GM23338 (cell line): Measurements from ENCODE around the gene SH2D4B. TPM values are rescaled to one million over a fixed set of nuclear protein-coding genes. Genes with fewer than 3 reads are reported as not detected.

Experiments
- ATAC-seq: fragments of 200-7000 bp; cut with Tn5 transposase; 3 replicates; pipeline ENCODE4 v1.9.1; 2020
- DNase-seq: peaks from one replicate; pipeline ENCODE4 v3.0.0-alpha.2; 2015; ENCODE audit warnings: low spot score
- H2AFZ ChIP-seq: fragments of 200-600 bp; sonication (generic); 2 replicates; pipeline ENCODE4 v1.8.0; 2016; ENCODE audit warnings: antibody characterized with exemption, mild to moderate bottlenecking, moderate library complexity
- H3F3A ChIP-seq: fragments of 200-600 bp; sonication (generic); replicated peaks from 2 replicates; pipeline ENCODE4 v1.8.0; 2017; ENCODE audit warnings: antibody characterized with exemption, mixed run types, low read depth
- H3K27ac ChIP-seq: fragments of 200-600 bp; sonication (generic); 2 replicates; pipeline ENCODE4 v1.6.1; 2016; ENCODE audit warnings: low read depth
- H3K27me3 ChIP-seq: fragments of 200-600 bp; sonication (generic); 2 replicates; pipeline ENCODE4 v1.8.0; 2016; ENCODE audit warnings: mild to moderate bottlenecking, mixed run types, moderate library complexity; ENCODE audit not compliant: insufficient read depth
- H3K36me3 ChIP-seq: fragments of 200-600 bp; sonication (generic); 2 replicates; pipeline ENCODE4 v1.8.0; 2016; ENCODE audit warnings: mild to moderate bottlenecking; ENCODE audit not compliant: insufficient read depth
- H3K4me1 ChIP-seq: fragments of 200-600 bp; sonication (generic); 2 replicates; pipeline ENCODE4 v1.8.0; 2016; ENCODE audit warnings: mild to moderate bottlenecking, moderate library complexity; ENCODE audit not compliant: insufficient read depth
- H3K4me2 ChIP-seq: fragments of 200-600 bp; sonication (generic); 2 replicates; pipeline ENCODE4 v1.7.1; 2017; ENCODE audit warnings: mixed run types
- H3K4me3 ChIP-seq: fragments of 200-600 bp; sonication (generic); 2 replicates; pipeline ENCODE4 v1.6.1; 2016; ENCODE audit warnings: mixed run types
- H3K79me2 ChIP-seq: fragments of 200-600 bp; sonication (generic); replicated peaks from 2 replicates; pipeline ENCODE4 v1.8.0; 2017; ENCODE audit warnings: mild to moderate bottlenecking; ENCODE audit not compliant: insufficient read depth
- H3K9me2 ChIP-seq: fragments of 200-600 bp; sonication (generic); 2 replicates; pipeline ENCODE4 v1.8.0; 2017; ENCODE audit not compliant: insufficient read depth
- H4K20me1 ChIP-seq: fragments of 200-600 bp; sonication (generic); replicated peaks from 2 replicates; pipeline ENCODE4 v1.8.0; 2017; ENCODE audit warnings: mild to moderate bottlenecking; ENCODE audit not compliant: insufficient read depth
- H3K27ac Mint-ChIP-seq: 2 replicates; pipeline ENCODE4 v1.8.0; 2020; ENCODE audit warnings: inconsistent platforms, mild to moderate bottlenecking, moderate library complexity, mixed read lengths
- H3K27me3 Mint-ChIP-seq: 3 replicates; pipeline ENCODE4 v1.8.0; 2022; ENCODE audit warnings: low read depth, mild to moderate bottlenecking, moderate library complexity, mixed read lengths, inconsistent platforms; ENCODE audit not compliant: insufficient read depth, poor library complexity
- H3K36me3 Mint-ChIP-seq: 3 replicates; pipeline ENCODE4 v1.8.0; 2021; ENCODE audit warnings: low read depth, mild to moderate bottlenecking, inconsistent platforms, moderate library complexity, mixed read lengths
- H3K4me1 Mint-ChIP-seq: 3 replicates; pipeline ENCODE4 v1.8.0; 2020; ENCODE audit warnings: mild to moderate bottlenecking, inconsistent platforms, mixed read lengths
- H3K4me3 Mint-ChIP-seq: 3 replicates; pipeline ENCODE4 v1.8.0; 2021; ENCODE audit warnings: moderate library complexity, mild to moderate bottlenecking, inconsistent platforms, mixed read lengths
- H3K9me3 Mint-ChIP-seq: 3 replicates; pipeline ENCODE4 v1.8.0; 2020; ENCODE audit warnings: moderate library complexity, mild to moderate bottlenecking, inconsistent platforms, mixed read lengths
- CREB1 ChIP-seq: fragments of 250-450 bp; sonication (Bioruptor Pico); IDR thresholded peaks from 2 replicates; pipeline ENCODE4 v1.5.0; 2020; ENCODE audit warnings: low read depth, mild to moderate bottlenecking, moderate library complexity
- CTCF ChIP-seq, 2 experiments: fragments of 200-600 bp in 1 of 2; sonication (generic) in 1 of 2; conservative IDR thresholded peaks; 2 replicates each; pipeline versions ENCODE4 v1.5.1 to v1.6.1; 2016 to 2017; ENCODE audit warnings: antibody characterized with exemption in 2 of 2, low read depth in 2 of 2, mild to moderate bottlenecking in 2 of 2, moderate library complexity in 1 of 2
- ETS1 ChIP-seq: IDR thresholded peaks from 2 replicates; pipeline ENCODE4 v1.6.1; 2016; ENCODE audit warnings: antibody characterized with exemption
- EZH2phosphoT487 ChIP-seq: fragments of 200-600 bp; sonication (generic); IDR thresholded peaks from one replicate; pipeline ENCODE4 v1.8.1; 2018; ENCODE audit warnings: antibody characterized with exemption; ENCODE audit not compliant: unreplicated experiment
- NANOG ChIP-seq: IDR thresholded peaks from 2 replicates; pipeline ENCODE4 v1.6.1; 2016; ENCODE audit warnings: antibody characterized with exemption, borderline replicate concordance
- POLR2AphosphoS5 ChIP-seq: IDR thresholded peaks from 2 replicates; pipeline ENCODE4 v1.6.1; 2016; ENCODE audit warnings: antibody characterized with exemption, low read depth
- REST ChIP-seq: IDR thresholded peaks from one replicate; pipeline ENCODE4 v1.6.1; 2018; ENCODE audit warnings: antibody characterized with exemption; ENCODE audit not compliant: unreplicated experiment
- ZNF331 ChIP-seq: fragments of 250-450 bp; sonication (Bioruptor Pico); IDR thresholded peaks from 2 replicates; pipeline ENCODE4 v1.5.0; 2020; ENCODE audit warnings: low read depth, mild to moderate bottlenecking, moderate library complexity
- ZNF462 ChIP-seq: fragments of 250-450 bp; sonication (Bioruptor Pico); IDR thresholded peaks from 2 replicates; pipeline ENCODE4 v1.5.0; 2020; ENCODE audit warnings: mild to moderate bottlenecking, moderate library complexity
- polyA plus RNA-seq: library from polyadenylated mRNA; unstranded; fragments of >200 nt; fragmentation: Nextera tagmentation; extraction: Ambion mirVana; gene quantifications from 2 replicates; pipeline ENCODE4 v1.2.1, GENCODE V29; 2016
- total RNA-seq: library from RNA; depleted of rRNA; stranded (reverse); fragments of >200 nt; shearing (Covaris generic); gene quantifications from 2 replicates; pipeline ENCODE4 v1.2.3, GENCODE V29; 2014

SH2D4B gene
- total and polyA plus RNA-seq, 2 experiments from 2014 or later: 0.08 TPM; not detected in 1

- TF ChIP-seq ETS1: no peak
- no peak for TF ChIP-seq CREB1 (CRISPR knock-in tag)
- TF ChIP-seq EZH2phosphoT487: no peak
- no peak for TF ChIP-seq ZNF462
- TF ChIP-seq NANOG: no peak
- no peak for TF ChIP-seq ZNF331 (CRISPR knock-in tag)
Observed at GRCh38 chr10:80513106-80513505, 24.6 kb upstream of the SH2D4B start (continued).

- peaks cover 11% of the 10 kb centered on the region; the same call in 1 of the 2 replicates for H3K36me3 ChIP-seq
Observed at GRCh38 chr10:80515511-80515910, 22.2 kb upstream of the SH2D4B start.

More at GRCh38 chr10:80515511-80515910, 22.2 kb upstream of the SH2D4B start:
- TF ChIP-seq CREB1 (CRISPR knock-in tag) (no peak), POLR2AphosphoS5 (no peak), CTCF (conservative IDR thresholded peaks at IDR 0.05; ENCODE audit: low read depth in 2 of 2) (no peak), REST (no peak)
- H2AFZ ChIP-seq: no peak overlapping the region
- H3K27me3 Mint-ChIP-seq: peaks cover 5% of the 10 kb centered on the region
- ATAC-seq: no peak
- no peak overlapping the region for H3K27ac ChIP-seq
- no peaks in the 10 kb centered on the region for H3K9me3 Mint-ChIP-seq
- peaks cover 77% of the 10 kb centered on the region for H3K36me3 Mint-ChIP-seq
- no peaks in the 10 kb centered on the region for H3K9me2 ChIP-seq
- no peaks in the 10 kb centered on the region for H3K79me2 ChIP-seq
- H3F3A ChIP-seq: no peaks in the 10 kb centered on the region
- H3K4me2 ChIP-seq: no peak overlapping the region
- H3K4me3 ChIP-seq: no peak overlapping the region
- H4K20me1 ChIP-seq: no peaks in the 10 kb centered on the region
- H3K4me3 Mint-ChIP-seq: no peak overlapping the region
- H3K4me1 Mint-ChIP-seq: peaks cover 3% of the 10 kb centered on the region; the same call in 2 of the 3 replicates
- H3K27ac Mint-ChIP-seq: no peak overlapping the region
- DNase-seq: no peak
- no peaks in the 10 kb centered on the region for H3K27me3 ChIP-seq
- no peaks in the 10 kb centered on the region for H3K4me1 ChIP-seq
